ENCODE measurements around the gene ASB3.

Gene ASB3

GRCh38 chr2:53756644-53757043 is 30.1 kb downstream of the ASB3 start:
- Histone ChIP-seq H3K36me3 (ENCODE audit: control insufficient read depth in 2 of 2, insufficient read depth in 1 of 2, low read length in 2 of 2) (peaks cover 4 to 31% of the 10 kb centered on the region in 2 experiments; a peak in 2 of 3 replicates), H3K4me1 (ENCODE audit: control insufficient read depth, insufficient read depth, low read length) (no peaks in the 10 kb centered on the region), H3K9me3 (ENCODE audit: control insufficient read depth, insufficient read depth, low read depth, low read length) (no peaks in the 10 kb centered on the region), H3K4me3 (ENCODE audit: low read depth, low read length) (no peak overlapping the region), H3K27ac (ENCODE audit: extremely low read depth, low read depth, low read length) (no peak overlapping the region)
- ChIA-PET CTCF (interaction anchor here (0.7 kb wide), 1 partner anchor 47 kb away, joined by 3 read pairs; no protein-coding TSS in a partner anchor), POLR2A (interaction anchor here (0.9 kb wide), 1 partner anchor 11 kb away, joined by 4 read pairs; the partner anchor contains the start of gene CHAC2)
- TF ChIP-seq ZNF121 (tag by site-specific recombination; IDR thresholded peaks at IDR 0.05), result no peak
- TF ChIP-seq ZBTB8A (tag by site-specific recombination; IDR thresholded peaks at IDR 0.05), result no peak
- TF ChIP-seq ZNF692 (tag by site-specific recombination; IDR thresholded peaks at IDR 0.05), result no peak
- no peak for TF ChIP-seq ZNF18 (tag by site-specific recombination; IDR thresholded peaks at IDR 0.05)
- no peak for TF ChIP-seq ZNF830 (tag by site-specific recombination; IDR thresholded peaks at IDR 0.05; ENCODE audit: low read depth)
- TF ChIP-seq ZNF776 (tag by site-specific recombination; IDR thresholded peaks at IDR 0.05; ENCODE audit: borderline replicate concordance), result no peak

- POLR2A ChIA-PET, result no interaction called here
- H3K9me3 ChIP-seq (ENCODE audit: control insufficient read depth, insufficient read depth, low read depth, low read length), result no peaks in the 10 kb centered on the region
- H3K36me3 ChIP-seq (ENCODE audit: control insufficient read depth in 2 of 2, insufficient read depth in 1 of 2, low read length in 2 of 2), result peaks cover 4 to 29% of the 10 kb centered on the region in 2 experiments; a peak in 2 of 3 replicates
- no peak overlapping the region for H3K27ac ChIP-seq (ENCODE audit: extremely low read depth, low read depth, low read length)
- CTCF ChIA-PET, result interaction anchor here (0.7 kb wide), 1 partner anchor 920 kb away, joined by 3 read pairs; no protein-coding TSS in a partner anchor
- no peak for TF ChIP-seq ZNF513 (tag by site-specific recombination; IDR thresholded peaks at IDR 0.05)
- TF ChIP-seq ZNF169 (tag by site-specific recombination; IDR thresholded peaks at IDR 0.05), result no peak
- TF ChIP-seq ZNF174 (tag by site-specific recombination; IDR thresholded peaks at IDR 0.05), result no peak
- no peak for TF ChIP-seq ZSCAN30 (tag by site-specific recombination; IDR thresholded peaks at IDR 0.05)
- no peak for TF ChIP-seq GLIS2 (tag by site-specific recombination; IDR thresholded peaks at IDR 0.05)
- TF ChIP-seq MYNN (tag by site-specific recombination; IDR thresholded peaks at IDR 0.05; ENCODE audit: borderline replicate concordance), result no peak
- no peak for TF ChIP-seq ZNF560 (tag by site-specific recombination; IDR thresholded peaks at IDR 0.05; ENCODE audit: borderline replicate concordance)
- no peak for TF ChIP-seq ZNF626 (tag by site-specific recombination; IDR thresholded peaks at IDR 0.05)
- no peak for TF ChIP-seq ZNF776 (tag by site-specific recombination; IDR thresholded peaks at IDR 0.05; ENCODE audit: borderline replicate concordance)
- TF ChIP-seq ZNF324 (tag by site-specific recombination; IDR thresholded peaks at IDR 0.05), result no peak
- TF ChIP-seq ZNF391 (tag by site-specific recombination; IDR thresholded peaks at IDR 0.05; ENCODE audit: borderline replicate concordance, low read depth), result no peak
- no peak for TF ChIP-seq ELK4 (IDR thresholded peaks at IDR 0.05; ENCODE audit: borderline replicate concordance, low read depth, low read length)
- TF ChIP-seq ZNF132 (tag by site-specific recombination; IDR thresholded peaks at IDR 0.05; ENCODE audit: borderline replicate concordance), result no peak
- no peak for TF ChIP-seq IKZF3 (tag by site-specific recombination; IDR thresholded peaks at IDR 0.05)
- no peak for TF ChIP-seq ZBTB7A (tag by site-specific recombination; IDR thresholded peaks at IDR 0.05; ENCODE audit: low read depth)
- TF ChIP-seq ZNF335 (tag by site-specific recombination; conservative IDR thresholded peaks at IDR 0.05), result no peak
- no peak for TF ChIP-seq KLF10 (tag by site-specific recombination; IDR thresholded peaks at IDR 0.05)
- no peak for TF ChIP-seq ZNF157 (tag by site-specific recombination; IDR thresholded peaks at IDR 0.05)
- no peaks in the 10 kb centered on the region for H3K4me1 ChIP-seq (ENCODE audit: control insufficient read depth, insufficient read depth, low read length)
- no peak overlapping the region for H3K4me3 ChIP-seq (ENCODE audit: low read depth, low read length)
These were observed 31.6 kb downstream of the ASB3 start for GRCh38 chr2:53755121-53755520.

Data from HEK293 (cell line).